ENCODE measurements around the gene POLDIP2. TPM values are rescaled to one million over a fixed set of nuclear protein-coding genes. Genes with fewer than 3 reads are reported as not detected.

The POLDIP2 gene
- total RNA-seq, 2 experiments from 2014 or later = 128 to 133 TPM

GRCh38 chr17:28344435-28344901 lies 12.9 kb downstream of the POLDIP2 start:
- ChIA-PET POLR2A (no interaction called here), CTCF (interaction anchor here (1.8 kb wide), 1 partner anchor 13 kb away, joined by 4 read pairs; the partner anchor contains the start of gene POLDIP2)

GRCh38 chr17:28344011-28344410 lies 13.3 kb downstream of the POLDIP2 start:
- POLR2A ChIA-PET = no interaction called here

GRCh38 chr17:28343491-28343932 lies 13.8 kb downstream of the POLDIP2 start:
- POLR2A ChIA-PET = no interaction called here
- CTCF ChIA-PET = interaction anchor here (1.8 kb wide), 1 partner anchor 14 kb away, joined by 4 read pairs; the partner anchor contains the start of gene POLDIP2

More at GRCh38 chr17:28344011-28344410, 13.3 kb downstream of the POLDIP2 start:
- CTCF ChIA-PET = interaction anchor here (1.8 kb wide), 1 partner anchor 13 kb away, joined by 4 read pairs; the partner anchor contains the start of gene POLDIP2

GRCh38 chr17:28342313-28342712 lies 15.0 kb downstream of the POLDIP2 start:
- POLR2A ChIA-PET = no interaction called here
- CTCF ChIA-PET = no interaction called here

GRCh38 chr17:28341516-28341915 lies 15.8 kb downstream of the POLDIP2 start:
- POLR2A ChIA-PET = no interaction called here

GRCh38 chr17:28340374-28340773 lies 17.0 kb downstream of the POLDIP2 start:
- POLR2A ChIA-PET = no interaction called here
- CTCF ChIA-PET = no interaction called here

More at GRCh38 chr17:28341516-28341915, 15.8 kb downstream of the POLDIP2 start:
- CTCF ChIA-PET = no interaction called here

GRCh38 chr17:28339431-28339830 lies 17.9 kb downstream of the POLDIP2 start:
- CTCF ChIA-PET = no interaction called here
- POLR2A ChIA-PET = interaction anchor here (0.6 kb wide), 2 partner anchors 36 to 128 kb away, joined by 4 to 5 read pairs; no protein-coding TSS in a partner anchor

- ChIA-PET CTCF (interaction anchor here (1.6 kb wide), 1 partner anchor 18 kb away, joined by 5 read pairs; the partner anchor contains the start of gene POLDIP2), POLR2A (interaction anchor here (0.6 kb wide), 1 partner anchor 128 kb away, joined by 4 read pairs; no protein-coding TSS in a partner anchor)
Measured at GRCh38 chr17:28338769-28339212, 18.5 kb downstream of the POLDIP2 start.

GRCh38 chr17:28338056-28338768 lies 19.1 kb downstream of the POLDIP2 start:
- ChIA-PET POLR2A (no interaction called here), CTCF (interaction anchor here (1.6 kb wide), 1 partner anchor 19 kb away, joined by 5 read pairs; the partner anchor contains the start of gene POLDIP2)

GRCh38 chr17:28335959-28336871 lies 21.1 kb downstream of the POLDIP2 start:
- CTCF ChIA-PET = interaction anchor here (0.7 to 2.2 kb wide), 8 partner anchors 10 to 85 kb away, joined by 3 to 19 read pairs (median 4); partner anchors contain the start of gene TMEM97
- POLR2A ChIA-PET = interaction anchor here (0.6 to 2.9 kb wide), 10 partner anchors 11 to 311 kb away, joined by 3 to 34 read pairs (median 3); partner anchors contain the start of genes PIGS, POLDIP2 and TMEM97

- POLR2A ChIA-PET = interaction anchor here (0.6 to 2.9 kb wide), 10 partner anchors 12 to 312 kb away, joined by 3 to 34 read pairs (median 3); partner anchors contain the start of genes PIGS, POLDIP2 and TMEM97
- CTCF ChIA-PET = interaction anchor here (0.7 to 2.2 kb wide), 8 partner anchors 10 to 84 kb away, joined by 3 to 19 read pairs (median 4); partner anchors contain the start of gene TMEM97
Measured at GRCh38 chr17:28335201-28335958, 21.9 kb downstream of the POLDIP2 start, which contains the start of the genes IFT20 and TNFAIP1. IFT20 (minus strand) TSS chr17:28335472; CDS start chr17:28331985, 3,487 bp downstream. TNFAIP1 (plus strand) TSS chr17:28335761; CDS start chr17:28339522, 3,761 bp downstream.

- CTCF ChIA-PET = interaction anchor here (1.0 to 2.2 kb wide), 4 partner anchors 9 to 83 kb away, joined by 3 to 19 read pairs (median 4); partner anchors contain the start of gene TMEM97
- POLR2A ChIA-PET = interaction anchor here (0.9 to 2.9 kb wide), 4 partner anchors 12 to 50 kb away, joined by 3 to 34 read pairs (median 6); partner anchors contain the start of genes POLDIP2 and TMEM97
Measured at GRCh38 chr17:28334666-28335200, 22.6 kb downstream of the POLDIP2 start.

GRCh38 chr17:28334171-28334570 lies 23.2 kb downstream of the POLDIP2 start:
- POLR2A ChIA-PET = interaction anchor here (2.9 kb wide), 1 partner anchor 23 kb away, joined by 34 read pairs; the partner anchor contains the start of gene POLDIP2
- CTCF ChIA-PET = interaction anchor here (2.2 kb wide), 1 partner anchor 16 kb away, joined by 19 read pairs; the partner anchor contains the start of gene TMEM97

GRCh38 chr17:28333083-28333746 lies 24.1 kb downstream of the POLDIP2 start:
- ChIA-PET POLR2A (interaction anchor here (0.5 kb wide), 1 partner anchor 19 kb away, joined by 4 read pairs; no protein-coding TSS in a partner anchor), CTCF (no interaction called here)

- ChIA-PET CTCF (no interaction called here), POLR2A (no interaction called here)
Measured at GRCh38 chr17:28331891-28332420, 25.4 kb downstream of the POLDIP2 start.

- ChIA-PET POLR2A (interaction anchor here (0.8 kb wide), 1 partner anchor 37 kb away, joined by 5 read pairs; no protein-coding TSS in a partner anchor), CTCF (no interaction called here)
Measured at GRCh38 chr17:28330671-28331070, 26.7 kb downstream of the POLDIP2 start.

GRCh38 chr17:28328325-28328724 lies 29.0 kb downstream of the POLDIP2 start:
- ChIA-PET POLR2A (interaction anchor here (0.7 kb wide), 1 partner anchor 10 kb away, joined by 3 read pairs; no protein-coding TSS in a partner anchor), CTCF (no interaction called here)

Data from activated CD8-positive, alpha-beta memory T cell treated with anti-CD3 and anti-CD28 coated beads for 36 hours (primary cell).